Activated naive CD4-positive, alpha-beta T cell treated with anti-CD3 and anti-CD28 coated beads, Interleukin-2, amount 50 U/mL, for 72 hours (primary cell): ENCODE measurements around the gene DAG1. TPM values are rescaled to one million over a fixed set of nuclear protein-coding genes. Genes with fewer than 3 reads are reported as not detected.
A peak's percentile ranks its signal among the peaks of the same experiment; 100 is the strongest.

Experiments used
- ATAC-seq, 2 donors: fragments of 150-1000 bp; cut with Tn5 transposase; 2 replicates each; pipeline ENCODE4 v1.10.0; 2021; ENCODE audit warnings: mild to moderate bottlenecking in 2 of 2, moderate library complexity in 2 of 2
- DNase-seq, 2 donors: peaks; one replicate each; pipeline ENCODE4 v3.0.0; 2021 to 2022; ENCODE audit warnings: low spot score in 2 of 2
- H3K27ac Mint-ChIP-seq, 2 donors: one replicate each; pipeline ENCODE4 v1.8.0; 2022; ENCODE audit warnings: mild to moderate bottlenecking in 2 of 2, mixed read lengths in 2 of 2
- H3K36me3 Mint-ChIP-seq, 2 donors: one replicate each; pipeline ENCODE4 v1.8.0; 2022; ENCODE audit warnings: mixed read lengths in 2 of 2
- H3K9me3 Mint-ChIP-seq, 2 donors: one replicate each; pipeline ENCODE4 v1.8.0; 2022; ENCODE audit warnings: mixed read lengths in 2 of 2
- total RNA-seq, 2 donors: library from RNA; stranded (reverse); gene quantifications; one replicate each; pipeline ENCODE4 v1.2.3, GENCODE V29; 2022

Gene DAG1
- total RNA-seq, 2 donors from 2014 or later = 9.3 to 10.1 TPM

GRCh38 chr3:49530231-49530630 lies 60.2 kb downstream of the DAG1 start:
- H3K36me3 Mint-ChIP-seq = peaks cover 5 to 9% of the 10 kb centered on the region in 2 donors
- ATAC-seq (no peak), DNase-seq (no peak)
- H3K9me3 Mint-ChIP-seq = no peaks in the 10 kb centered on the region
- peak overlapping the region in 1 of 2 donors; percentile 77 for H3K27ac Mint-ChIP-seq

DNA sequence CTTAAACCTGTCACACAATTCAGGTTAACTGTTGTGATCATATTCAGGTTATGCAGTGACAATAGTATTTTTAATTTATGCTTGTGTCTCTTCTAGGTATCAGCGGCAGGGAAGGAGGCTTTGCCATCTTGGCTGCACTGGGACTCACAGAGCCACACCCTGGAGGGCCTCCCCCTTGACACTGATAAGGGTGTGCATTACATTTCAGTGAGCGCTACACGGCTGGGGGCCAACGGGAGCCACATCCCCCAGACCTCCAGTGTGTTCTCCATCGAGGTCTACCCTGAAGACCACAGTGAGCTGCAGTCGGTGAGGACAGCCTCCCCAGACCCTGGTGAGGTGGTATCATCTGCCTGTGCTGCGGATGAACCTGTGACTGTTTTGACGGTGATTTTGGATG lies 60.6 kb downstream of the DAG1 start:
- Mint-ChIP-seq H3K36me3 (peaks cover 5 to 9% of the 10 kb centered on the region in 2 donors), H3K27ac (no peak overlapping the region), H3K9me3 (no peaks in the 10 kb centered on the region)
- no peak for DNase-seq
- no peak for ATAC-seq

GRCh38 chr3:49531218-49531617 lies 61.2 kb downstream of the DAG1 start:
- DNase-seq (no peak), ATAC-seq (no peak)
- Mint-ChIP-seq H3K27ac (no peak overlapping the region), H3K36me3 (peaks cover 5 to 9% of the 10 kb centered on the region in 2 donors), H3K9me3 (no peaks in the 10 kb centered on the region)

DNA sequence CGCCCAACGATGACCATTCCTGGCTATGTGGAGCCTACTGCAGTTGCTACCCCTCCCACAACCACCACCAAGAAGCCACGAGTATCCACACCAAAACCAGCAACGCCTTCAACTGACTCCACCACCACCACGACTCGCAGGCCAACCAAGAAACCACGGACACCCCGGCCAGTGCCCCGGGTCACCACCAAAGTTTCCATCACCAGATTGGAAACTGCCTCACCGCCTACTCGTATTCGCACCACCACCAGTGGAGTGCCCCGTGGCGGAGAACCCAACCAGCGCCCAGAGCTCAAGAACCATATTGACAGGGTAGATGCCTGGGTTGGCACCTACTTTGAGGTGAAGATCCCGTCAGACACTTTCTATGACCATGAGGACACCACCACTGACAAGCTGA lies 61.6 kb downstream of the DAG1 start:
- peaks cover 5 to 9% of the 10 kb centered on the region in 2 donors for H3K36me3 Mint-ChIP-seq
- DNase-seq (no peak), ATAC-seq (peak in 1 of 2 donors; percentile 19)
- peak overlapping the region in 1 of 2 donors; percentile 86 for H3K27ac Mint-ChIP-seq
- H3K9me3 Mint-ChIP-seq = no peaks in the 10 kb centered on the region

GRCh38 chr3:49533031-49533430 lies 63.0 kb downstream of the DAG1 start:
- peaks cover 5 to 9% of the 10 kb centered on the region in 2 donors for H3K36me3 Mint-ChIP-seq
- DNase-seq = no peak
- no peaks in the 10 kb centered on the region for H3K9me3 Mint-ChIP-seq
- no peak overlapping the region for H3K27ac Mint-ChIP-seq
- ATAC-seq = no peak

- ATAC-seq (no peak), DNase-seq (no peak)
- H3K9me3 Mint-ChIP-seq = no peaks in the 10 kb centered on the region
- H3K27ac Mint-ChIP-seq = no peak overlapping the region
- H3K36me3 Mint-ChIP-seq = peaks cover 5 to 9% of the 10 kb centered on the region in 2 donors
These were observed 63.9 kb downstream of the DAG1 start for GRCh38 chr3:49533786-49534519.

- Mint-ChIP-seq H3K36me3 (peaks cover 5 to 9% of the 10 kb centered on the region in 2 donors), H3K9me3 (no peaks in the 10 kb centered on the region), H3K27ac (no peak overlapping the region)
- DNase-seq = no peak
- no peak for ATAC-seq
These were observed 64.7 kb downstream of the DAG1 start for GRCh38 chr3:49534581-49535441.

GRCh38 chr3:49535971-49536874 lies 66.2 kb downstream of the DAG1 start:
- Mint-ChIP-seq H3K9me3 (no peaks in the 10 kb centered on the region), H3K27ac (no peak overlapping the region), H3K36me3 (peaks cover 0 to 8% of the 10 kb centered on the region in 2 donors)
- ATAC-seq = no peak
- no peak for DNase-seq

DNA sequence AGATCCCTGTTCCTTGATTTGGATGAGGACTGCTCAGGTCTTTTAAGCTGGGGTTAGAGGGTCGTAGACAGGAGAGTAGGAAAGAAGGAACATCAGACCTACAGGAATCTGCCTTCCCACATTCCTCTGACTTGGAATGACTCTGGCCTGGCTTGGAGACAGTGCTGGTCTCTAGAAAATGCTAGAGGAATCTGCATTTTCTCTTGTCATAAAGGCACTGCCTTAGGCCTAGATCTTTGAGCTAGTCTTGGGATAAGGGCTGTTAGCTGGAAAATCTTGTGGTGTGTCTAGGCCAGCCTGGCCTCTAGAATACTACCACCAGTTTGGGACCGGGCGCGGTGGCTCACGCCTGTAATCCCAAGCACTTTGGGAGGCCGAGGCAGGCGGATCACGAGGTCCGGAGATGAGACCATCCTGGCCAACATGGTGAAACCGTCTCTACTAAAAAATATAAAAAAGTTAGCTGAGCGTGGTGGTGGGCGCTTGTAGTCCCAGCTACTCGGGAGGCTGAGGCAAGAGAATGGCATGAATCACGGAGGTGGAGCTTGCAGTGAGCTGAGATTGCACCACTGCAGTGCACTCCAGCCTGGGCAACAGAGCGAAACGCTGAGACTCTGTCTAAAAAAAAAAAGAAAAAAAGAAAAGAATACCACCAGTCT lies 66.9 kb downstream of the DAG1 start:
- Mint-ChIP-seq H3K9me3 (no peaks in the 10 kb centered on the region), H3K36me3 (no peaks in the 10 kb centered on the region), H3K27ac (no peak overlapping the region)
- ATAC-seq = no peak
- no peak for DNase-seq

DNA sequence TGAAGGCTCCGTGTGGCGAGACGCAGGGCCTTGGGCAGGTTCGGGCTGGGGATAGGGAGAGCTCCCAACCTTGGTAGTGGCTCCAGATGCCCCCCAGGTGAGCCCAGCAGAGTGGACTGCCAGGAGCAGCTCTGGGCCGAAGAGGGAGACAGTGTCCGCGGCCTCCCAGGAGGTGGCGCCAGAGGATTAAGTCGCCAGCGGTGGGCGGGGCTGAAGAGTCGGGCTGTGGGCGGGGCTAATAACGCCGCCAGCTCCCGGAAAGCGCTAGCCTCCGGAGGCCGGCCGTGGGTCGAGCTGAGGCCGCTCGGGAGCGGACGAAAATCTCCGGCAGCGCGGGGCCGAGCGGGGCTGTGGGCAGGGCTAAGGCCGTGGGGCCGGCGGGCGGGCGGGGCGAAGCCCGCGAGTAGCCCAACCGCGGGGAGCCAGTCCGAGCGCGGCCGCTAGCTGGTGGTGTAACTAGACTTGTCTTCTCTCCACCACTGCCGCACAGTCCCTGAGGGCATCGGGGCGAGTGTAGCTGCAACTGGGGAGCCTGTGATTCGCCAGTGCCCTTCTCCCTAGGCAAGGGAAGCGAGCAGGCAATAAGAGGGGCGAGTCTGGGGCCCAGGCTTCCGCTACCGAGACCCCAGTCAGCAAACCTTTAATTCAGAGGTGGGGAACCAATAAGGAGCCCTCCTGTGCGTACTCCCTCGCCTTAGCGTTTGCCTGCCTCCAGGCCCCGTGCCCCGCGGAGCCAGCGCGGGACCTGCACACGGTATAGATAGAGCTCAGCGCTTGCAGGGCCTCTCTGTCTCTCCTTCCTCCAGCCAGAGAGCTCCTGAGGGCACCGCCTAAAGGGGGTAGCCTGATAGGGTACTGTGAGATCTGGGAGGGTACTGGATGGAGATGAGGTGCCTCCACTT lies 69.8 kb downstream of the DAG1 start:
- peak overlapping the region in 1 of 2 donors; percentile 26 for H3K27ac Mint-ChIP-seq
- no peaks in the 10 kb centered on the region for H3K9me3 Mint-ChIP-seq
- no peaks in the 10 kb centered on the region for H3K36me3 Mint-ChIP-seq
- peak; percentile 93 to 97 for DNase-seq
- peak; percentile 90 to 91 for ATAC-seq

DNA sequence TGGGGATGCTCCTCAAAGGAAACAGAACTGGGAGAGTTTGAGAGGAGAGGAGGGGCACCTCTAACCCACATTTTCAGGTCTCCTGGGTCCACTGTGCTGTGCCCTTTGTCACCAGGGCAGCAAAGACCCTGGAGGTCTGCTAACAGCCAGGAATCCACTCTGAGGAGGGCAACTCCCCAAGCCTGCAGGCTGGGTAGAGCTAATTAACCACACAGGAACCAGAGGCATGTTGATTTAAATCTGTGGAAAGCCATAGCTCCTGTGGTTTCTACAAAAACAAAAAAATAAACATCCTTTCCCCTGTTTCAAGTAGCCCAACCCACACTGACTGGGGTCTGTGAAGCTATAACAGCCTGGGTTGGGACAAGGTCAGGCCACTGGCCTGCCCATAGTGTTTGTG lies 82.0 kb downstream of the DAG1 start:
- DNase-seq (no peak), ATAC-seq (no peak)
- Mint-ChIP-seq H3K9me3 (no peaks in the 10 kb centered on the region), H3K36me3 (no peaks in the 10 kb centered on the region), H3K27ac (no peak overlapping the region)

- H3K9me3 Mint-ChIP-seq = no peaks in the 10 kb centered on the region
- DNase-seq = no peak
- no peak for ATAC-seq
- H3K27ac Mint-ChIP-seq = peak overlapping the region in 1 of 2 donors; percentile 88
- H3K36me3 Mint-ChIP-seq = no peaks in the 10 kb centered on the region
These were observed 83.2 kb downstream of the DAG1 start for GRCh38 chr3:49553324-49553691.

- Mint-ChIP-seq H3K36me3 (no peaks in the 10 kb centered on the region), H3K9me3 (no peaks in the 10 kb centered on the region), H3K27ac (peak within 1 kb of the TSS; percentile 74 to 88)
- DNase-seq (peak; percentile 88 to 92), ATAC-seq (peak; percentile 81 to 88)
These were observed 83.9 kb downstream of the DAG1 start, which contains the start of gene BSN for GRCh38 chr3:49553692-49554632. Gene BSN, plus strand, starts transcription at chr3:49554477. Its CDS starts 126 bp downstream, at chr3:49554603.

GRCh38 chr3:49554633-49555265 lies 84.7 kb downstream of the DAG1 start:
- peaks cover 0 to 7% of the 10 kb centered on the region in 2 donors for H3K36me3 Mint-ChIP-seq
- H3K9me3 Mint-ChIP-seq = no peaks in the 10 kb centered on the region
- no peak overlapping the region for H3K27ac Mint-ChIP-seq
- peak; percentile 74 to 79 for ATAC-seq
- DNase-seq = peak in 1 of 2 donors; percentile 73
